H1 (cell line): ENCODE data around the gene HIVEP3. TPM values are rescaled to one million over a fixed set of nuclear protein-coding genes. Genes with fewer than 3 reads are reported as not detected.

ENCODE experiments used
- CTCF ChIA-PET: fragments of 300-600 bp; sonication (Branson Sonifier 250); formaldehyde crosslinking; loops from one replicate; lab custom pipeline; 2021; ENCODE audit not compliant: partially characterized antibody; lab: Charles Lee
- POLR2A ChIA-PET: fragments of 300-600 bp; sonication (Branson Sonifier 250); formaldehyde crosslinking; loops from one replicate; lab custom pipeline; 2021; ENCODE audit warnings: inconsistent platforms; ENCODE audit not compliant: partially characterized antibody; lab: Charles Lee
- DNase-seq, 2 experiments: peaks; one replicate each; pipeline versions ENCODE4 v3.0.0 to v3.0.0-alpha.2; 2010 to 2022; ENCODE audit warnings: low spot score in 2 of 2, low read depth in 1 of 2, mixed read lengths in 1 of 2
- FAIRE-seq: peaks from 2 replicates; lab custom pipeline; 2011; peaks lifted over from hg19 to GRCh38; lab: Jason Lieb, UNC
- H2AFZ ChIP-seq: 2 replicates; pipeline ENCODE4 v1.8.1; 2012; ENCODE audit warnings: low read length, inconsistent platforms
- H2AK5ac ChIP-seq: 2 replicates; pipeline ENCODE4 v1.6.1; 2013; ENCODE audit warnings: low read depth, low read length
- H2BK120ac ChIP-seq: replicated peaks from 2 replicates; pipeline ENCODE3; 2013; ENCODE audit warnings: low read depth, low read length, inconsistent platforms
- H2BK12ac ChIP-seq: 2 replicates; pipeline ENCODE4 v1.6.1; 2013; ENCODE audit warnings: low read depth, low read length
- H2BK15ac ChIP-seq: 2 replicates; pipeline ENCODE4 v1.6.1; 2013; ENCODE audit warnings: low read length
- H2BK20ac ChIP-seq: 2 replicates; pipeline ENCODE4 v1.6.1; 2013; ENCODE audit warnings: low read length
- H2BK5ac ChIP-seq: 2 replicates; pipeline ENCODE4 v1.6.1; 2013; ENCODE audit warnings: low read depth, low read length
- H3K14ac ChIP-seq: 2 replicates; pipeline ENCODE4 v1.6.1; 2013; ENCODE audit warnings: inconsistent platforms; ENCODE audit not compliant: insufficient read length
- H3K18ac ChIP-seq: 2 replicates; pipeline ENCODE4 v1.6.1; 2013; ENCODE audit warnings: low read length; ENCODE audit errors: extremely low read depth
- H3K23ac ChIP-seq: 2 replicates; pipeline ENCODE4 v1.6.1; 2013; ENCODE audit warnings: inconsistent platforms; ENCODE audit not compliant: insufficient read length
- H3K23me2 ChIP-seq: 2 replicates; pipeline ENCODE4 v1.6.1; 2013; ENCODE audit warnings: low read depth, low read length
- H3K27ac ChIP-seq: 2 replicates; pipeline ENCODE4 v1.6.1; 2011; ENCODE audit warnings: low read depth, low read length, inconsistent platforms
- H3K27me3 ChIP-seq, 4 experiments: replicated peaks in 1 of 4; 1 replicate in 1 of 4; 2 replicates in 3 of 4; pipeline versions ENCODE4 v1.6.1 to v1.8.1; 2011 to 2013; ENCODE audit warnings: low read length in 3 of 4, mild to moderate bottlenecking in 3 of 4, inconsistent platforms in 2 of 4, mixed read lengths in 2 of 4, moderate library complexity in 1 of 4; ENCODE audit not compliant: control insufficient read depth in 3 of 4, insufficient read depth in 3 of 4; ENCODE audit errors: extremely low read depth in 1 of 4
- H3K36me3 ChIP-seq, 4 experiments: 2 replicates each; pipeline versions ENCODE4 v1.6.1 to v1.8.1; 2011 to 2013; ENCODE audit warnings: mild to moderate bottlenecking in 4 of 4, low read length in 3 of 4, moderate library complexity in 2 of 4, control low read depth in 1 of 4, inconsistent platforms in 1 of 4; ENCODE audit not compliant: insufficient read depth in 4 of 4, control insufficient read depth in 2 of 4
- H3K4ac ChIP-seq: replicated peaks from 2 replicates; pipeline ENCODE3; 2013; ENCODE audit warnings: low read length, low read depth, mixed read lengths, inconsistent platforms; ENCODE audit not compliant: insufficient read length
- H3K4me1 ChIP-seq, 4 experiments: replicated peaks in 1 of 4; 1 replicate in 1 of 4; 2 replicates in 3 of 4; pipeline versions ENCODE4 v1.6.1 to v1.8.1; 2011 to 2013; ENCODE audit warnings: low read length in 3 of 4, inconsistent platforms in 2 of 4, mixed read lengths in 1 of 4; ENCODE audit not compliant: insufficient read depth in 4 of 4, control insufficient read depth in 3 of 4
- H3K4me2 ChIP-seq, 2 experiments: 2 replicates each; pipeline versions ENCODE4 v1.6.1 to v1.8.1; 2011 to 2013; ENCODE audit warnings: low read depth in 2 of 2, low read length in 2 of 2, control low read depth in 1 of 2, inconsistent platforms in 1 of 2, mild to moderate bottlenecking in 1 of 2; ENCODE audit not compliant: insufficient read depth in 1 of 2
- H3K4me3 ChIP-seq, 4 experiments: fragments of 200-600, 300-600 bp in 1 of 4; sonication (generic), shearing (Covaris generic), sonication (Bioruptor Twin) in 1 of 4; 2 replicates each; pipeline versions ENCODE4 v1.5.1 to v1.8.1; 2011 to 2016; ENCODE audit warnings: low read length in 4 of 4, low read depth in 3 of 4, control low read depth in 2 of 4, inconsistent platforms in 2 of 4, mild to moderate bottlenecking in 2 of 4, mixed read lengths in 1 of 4, moderate library complexity in 1 of 4; ENCODE audit not compliant: insufficient read depth in 2 of 4; ENCODE audit errors: extremely low read depth in 1 of 4
- H3K56ac ChIP-seq: replicated peaks from 2 replicates; pipeline ENCODE3; 2013; ENCODE audit warnings: low read depth, mild to moderate bottlenecking, mixed read lengths, low read length, inconsistent platforms; ENCODE audit not compliant: insufficient read length
- H3K79me1 ChIP-seq: 2 replicates; pipeline ENCODE4 v1.6.1; 2013; ENCODE audit warnings: low read depth, low read length, control low read depth
- H3K79me2 ChIP-seq, 2 experiments: 2 replicates each; pipeline versions ENCODE4 v1.6.1 to v1.8.1; 2012 to 2013; ENCODE audit warnings: low read length in 2 of 2, mild to moderate bottlenecking in 2 of 2, inconsistent platforms in 1 of 2; ENCODE audit not compliant: insufficient read depth in 2 of 2, control insufficient read depth in 1 of 2
- H3K9ac ChIP-seq, 4 experiments: replicated peaks in 1 of 4; 1 replicate in 1 of 4; 2 replicates in 3 of 4; pipeline versions ENCODE4 v1.6.1 to v1.8.1; 2011 to 2013; ENCODE audit warnings: low read depth in 3 of 4, low read length in 3 of 4, control low read depth in 2 of 4, mild to moderate bottlenecking in 2 of 4, moderate library complexity in 2 of 4, inconsistent platforms in 1 of 4; ENCODE audit errors: extremely low read depth in 1 of 4
- H3K9me3 ChIP-seq, 2 experiments: 2 replicates each; pipeline versions ENCODE4 v1.6.1 to v1.8.1; 2012 to 2013; ENCODE audit warnings: mild to moderate bottlenecking in 2 of 2, moderate library complexity in 2 of 2, control low read depth in 1 of 2, inconsistent platforms in 1 of 2, low read depth in 1 of 2, low read length in 1 of 2, mixed read lengths in 1 of 2; ENCODE audit not compliant: insufficient read depth in 2 of 2
- H4K20me1 ChIP-seq, 2 experiments: replicated peaks in 1 of 2; 2 replicates each; pipeline versions ENCODE3 to v1.8.1; 2011 to 2013; ENCODE audit warnings: inconsistent platforms in 2 of 2, low read length in 2 of 2, mild to moderate bottlenecking in 1 of 2; ENCODE audit not compliant: insufficient read depth in 2 of 2, control insufficient read depth in 1 of 2
- H4K5ac ChIP-seq: 2 replicates; pipeline ENCODE4 v1.6.1; 2013; ENCODE audit warnings: low read length, low read depth, mixed read lengths, inconsistent platforms; ENCODE audit not compliant: insufficient read length
- H4K8ac ChIP-seq: 2 replicates; pipeline ENCODE4 v1.8.0; 2013; ENCODE audit warnings: mild to moderate bottlenecking, moderate library complexity, low read length, inconsistent platforms; ENCODE audit not compliant: insufficient read depth; ENCODE audit errors: extremely low read depth
- H4K91ac ChIP-seq: replicated peaks from 2 replicates; pipeline ENCODE3; 2013; ENCODE audit warnings: low read length, mixed read lengths, inconsistent platforms; ENCODE audit not compliant: insufficient read length
- GTF2F1 ChIP-seq: IDR thresholded peaks from 2 replicates; pipeline ENCODE4 v1.6.1; 2012; ENCODE audit warnings: low read depth, low read length, improper control_type of control experiment, borderline replicate concordance
- POLR2A ChIP-seq, 2 experiments: IDR thresholded peaks; 1 replicate in 1 of 2; 2 replicates in 1 of 2; pipeline ENCODE4 v1.6.1; 2011; ENCODE audit warnings: low read depth in 2 of 2, low read length in 2 of 2, mild to moderate bottlenecking in 2 of 2; ENCODE audit errors: control extremely low read depth in 1 of 2
- SIN3A ChIP-seq, 2 experiments: IDR thresholded peaks in 1 of 2; conservative IDR thresholded peaks in 1 of 2; 2 replicates each; pipeline ENCODE4 v1.6.1; 2011 to 2012; ENCODE audit warnings: low read length in 2 of 2, improper control_type of control experiment in 1 of 2, low read depth in 1 of 2, mild to moderate bottlenecking in 1 of 2
- WGBS, 2 experiments: shearing (Covaris generic) in 1 of 2; methylation state at CpG; one replicate each; pipeline versions ENCODE4 v1.1.6 to v1.1.7; 2013 to 2015; ENCODE audit warnings: low lambda C conversion rate in 2 of 2, mixed read lengths in 2 of 2, inconsistent platforms in 1 of 2, low coverage in 1 of 2, missing lambda C conversion rate in 1 of 2; ENCODE audit not compliant: insufficient replicate concordance in 2 of 2, insufficient coverage in 1 of 2, insufficient read length in 1 of 2; ENCODE audit errors: extremely low coverage in 1 of 2, missing lambda C conversion rate in 1 of 2; 5-methylcytosine and 5-hydroxymethylcytosine counted together
- polyA plus RNA-seq, 7 experiments: library from polyadenylated mRNA; depleted of rRNA in 3 of 7; stranded (reverse) in 5 of 7; unstranded in 2 of 7; fragments of >200 nt in 5 of 7; fragments of 200-250 nt in 2 of 7; gene quantifications; 1 replicate in 5 of 7; 2 replicates in 1 of 7; 4 replicates in 1 of 7; pipeline versions ENCODE4 v1.2.1 to v1.2.3, GENCODE V29; 2011 to 2013; ENCODE audit warnings: missing spikeins in 2 of 7, mixed read lengths in 2 of 7
- total RNA-seq: library from RNA; stranded (reverse); fragmentation: NEBNext Ultra II Directional; extraction: Animal tissue kit (Norgen Biotek cat#: 25700); gene quantifications from 2 replicates; pipeline ENCODE4 v1.2.1, GENCODE V29; 2021

The HIVEP3 gene
- total and polyA plus RNA-seq, 2 of the 8 experiments (the other 6 are each of a cell fraction or from before 2014, with no cell fraction given), result 0.24 to 0.69 TPM

DNA sequence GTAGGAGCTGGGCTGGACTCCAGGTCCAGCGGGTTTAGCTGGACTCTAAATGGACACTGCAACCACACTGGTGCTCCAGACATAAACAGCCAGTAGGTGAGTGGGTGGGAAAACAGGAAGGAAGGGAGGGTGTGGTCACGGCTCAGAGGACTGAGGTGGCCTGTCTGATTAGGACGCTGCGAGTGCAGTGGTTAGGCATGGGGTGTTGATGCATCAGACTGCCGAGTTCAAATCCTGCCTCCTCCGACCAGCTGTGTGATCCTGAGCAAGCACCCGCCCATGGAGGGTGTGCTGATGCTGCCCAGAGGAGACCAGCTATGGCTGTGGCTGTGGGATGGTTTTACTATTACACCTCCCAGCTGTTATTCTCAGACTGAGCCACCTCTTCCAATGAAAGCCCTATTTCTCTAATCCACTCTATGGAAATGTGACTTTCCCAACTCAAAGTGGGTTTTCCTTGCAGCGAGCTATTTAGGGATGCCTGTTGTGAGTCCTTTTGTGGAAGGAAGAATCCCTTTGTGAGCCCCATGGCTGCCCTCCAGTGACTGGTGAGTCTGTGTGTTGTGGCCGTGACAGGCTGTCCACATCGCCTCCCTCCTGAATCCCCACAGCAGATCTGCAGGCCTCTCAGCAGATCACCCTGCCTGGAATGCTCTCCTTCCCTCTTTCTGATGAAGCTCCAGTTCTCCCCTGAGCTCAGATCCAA lies 377.7 kb downstream of the HIVEP3 start:
- H2BK120ac ChIP-seq, result no peak overlapping the region
- 76% methylated on average over 9 of the region's 10 CpGs; no CpG with 5 or more reads in 1 of the 2 experiments for WGBS, 2 experiments
- no peaks in the 10 kb centered on the region for H3K36me3 ChIP-seq
- no peak overlapping the region for H4K8ac ChIP-seq
- H3K9me3 ChIP-seq, result peaks cover 0 to 2% of the 10 kb centered on the region in 2 experiments; a peak in 1 of 4 replicates
- no peak overlapping the region for H3K4me2 ChIP-seq
- H2BK20ac ChIP-seq, result no peak overlapping the region
- TF ChIP-seq SIN3A (conservative IDR thresholded peaks at IDR 0.05 in 1 of 2, IDR thresholded peaks at IDR 0.05 in 1 of 2; ENCODE audit: low read depth in 1 of 2, low read length in 2 of 2) (no peak), POLR2A (IDR thresholded peaks at IDR 0.05; ENCODE audit: control extremely low read depth in 1 of 2, low read depth in 2 of 2, low read length in 2 of 2) (no peak), GTF2F1 (no peak)
- H2AFZ ChIP-seq, result no peak overlapping the region
- H3K79me1 ChIP-seq, result no peaks in the 10 kb centered on the region
- H3K18ac ChIP-seq, result no peak overlapping the region
- peaks cover 0 to 5% of the 10 kb centered on the region in 2 experiments for H4K20me1 ChIP-seq
- H3K23ac ChIP-seq, result no peak overlapping the region
- no peaks in the 10 kb centered on the region for H3K27me3 ChIP-seq
- H4K5ac ChIP-seq, result no peak overlapping the region
- H3K23me2 ChIP-seq, result peaks cover 14% of the 10 kb centered on the region; the same call in 1 of the 2 replicates
- CTCF ChIA-PET, result interaction anchor here (1.2 to 2.4 kb wide), 4 partner anchors 24 to 65 kb away, joined by 3 to 14 read pairs (median 6); no protein-coding TSS in a partner anchor
- H3K4ac ChIP-seq, result no peak overlapping the region
- H3K4me3 ChIP-seq, result no peak overlapping the region
- H3K9ac ChIP-seq, result no peak overlapping the region
- no peaks in the 10 kb centered on the region for H3K79me2 ChIP-seq
- H2BK15ac ChIP-seq, result no peak overlapping the region
- DNase-seq, result no peak
- POLR2A ChIA-PET, result no interaction called here
- no peaks in the 10 kb centered on the region for H3K4me1 ChIP-seq
- H2AK5ac ChIP-seq, result no peak overlapping the region
- no peak overlapping the region for H2BK12ac ChIP-seq
- no peak overlapping the region for H3K14ac ChIP-seq
- H3K27ac ChIP-seq, result no peak overlapping the region
- H4K91ac ChIP-seq, result no peak overlapping the region
- FAIRE-seq, result no peak
- no peak overlapping the region for H3K56ac ChIP-seq
- H2BK5ac ChIP-seq, result no peak overlapping the region
